ENCODE data around the gene TOX4. TPM values are rescaled to one million over a fixed set of nuclear protein-coding genes. Genes with fewer than 3 reads are reported as not detected.
"Not testable (repeated sequence)": the region's sequence is repeated elsewhere in the genome, so short reads cannot be mapped to it uniquely, and the experiment has no call there.

Gene TOX4
- total and polyA plus RNA-seq, 11 donors: 16.2 to 100 (median 86.9) TPM

DNA sequence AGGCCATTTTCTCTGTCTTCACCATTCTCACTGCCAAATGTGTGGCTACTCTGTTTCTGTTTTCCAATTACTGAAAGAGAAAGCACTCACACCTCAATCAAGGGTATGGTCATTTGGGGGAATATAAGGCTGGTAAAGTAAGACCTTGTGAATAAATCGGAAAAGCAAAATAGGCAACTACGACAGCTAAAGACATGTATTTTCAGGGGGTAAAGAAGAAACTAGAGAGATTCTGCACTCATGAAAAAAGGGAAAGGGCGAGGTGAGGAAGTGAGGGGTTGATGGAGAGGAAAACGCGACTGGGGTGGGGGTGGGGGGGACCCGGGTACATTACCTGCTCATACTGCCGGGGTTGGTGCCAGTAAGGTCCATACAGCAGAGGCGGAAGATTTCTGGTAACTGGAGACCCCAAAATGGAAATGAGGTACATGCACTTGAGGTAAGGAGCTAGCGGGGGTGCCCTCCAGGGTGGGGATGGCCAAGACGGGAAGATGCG, 40.4 kb upstream of the TOX4 start:
- TF ChIP-seq, protein P1, sequence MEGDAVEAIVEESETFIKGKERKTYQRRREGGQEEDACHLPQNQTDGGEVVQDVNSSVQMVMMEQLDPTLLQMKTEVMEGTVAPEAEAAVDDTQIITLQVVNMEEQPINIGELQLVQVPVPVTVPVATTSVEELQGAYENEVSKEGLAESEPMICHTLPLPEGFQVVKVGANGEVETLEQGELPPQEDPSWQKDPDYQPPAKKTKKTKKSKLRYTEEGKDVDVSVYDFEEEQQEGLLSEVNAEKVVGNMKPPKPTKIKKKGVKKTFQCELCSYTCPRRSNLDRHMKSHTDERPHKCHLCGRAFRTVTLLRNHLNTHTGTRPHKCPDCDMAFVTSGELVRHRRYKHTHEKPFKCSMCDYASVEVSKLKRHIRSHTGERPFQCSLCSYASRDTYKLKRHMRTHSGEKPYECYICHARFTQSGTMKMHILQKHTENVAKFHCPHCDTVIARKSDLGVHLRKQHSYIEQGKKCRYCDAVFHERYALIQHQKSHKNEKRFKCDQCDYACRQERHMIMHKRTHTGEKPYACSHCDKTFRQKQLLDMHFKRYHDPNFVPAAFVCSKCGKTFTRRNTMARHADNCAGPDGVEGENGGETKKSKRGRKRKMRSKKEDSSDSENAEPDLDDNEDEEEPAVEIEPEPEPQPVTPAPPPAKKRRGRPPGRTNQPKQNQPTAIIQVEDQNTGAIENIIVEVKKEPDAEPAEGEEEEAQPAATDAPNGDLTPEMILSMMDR (IDR thresholded peaks at IDR 0.05): no peak
- TF ChIP-seq POLR2A (IDR thresholded peaks at IDR 0.05): no peak
- WGBS, 4 donors: 0 to 3% (median 1%) methylated on average over 11 of the region's 11 CpGs
- intact Hi-C loops (cut with DNase I): loop anchor here in 7 of 10 donors (1.0 to 10.0 kb wide), 4 partner anchors 18 to 172 kb away; partner anchors contain the start of genes CHD8 (in 4 of the 7) and HNRNPC (in 1 of the 7)
- Histone ChIP-seq H3K27me3 (no peaks in the 10 kb centered on the region), H3K9me3 (no peaks in the 10 kb centered on the region), H3K4me1 (peaks cover 0 to 39% (median 23%) of the 10 kb centered on the region in 12 donors), H3K4me3 (peak overlapping the region; percentile 47 to 96 (median 86)), H3K27ac (peak overlapping the region; percentile 67 to 94 (median 89)), H3K36me3 (peaks cover 0 to 10% (median 2%) of the 10 kb centered on the region in 9 donors)
- ATAC-seq (peak in 1 of 4 donors; percentile 14), DNase-seq (no peak)

DNA sequence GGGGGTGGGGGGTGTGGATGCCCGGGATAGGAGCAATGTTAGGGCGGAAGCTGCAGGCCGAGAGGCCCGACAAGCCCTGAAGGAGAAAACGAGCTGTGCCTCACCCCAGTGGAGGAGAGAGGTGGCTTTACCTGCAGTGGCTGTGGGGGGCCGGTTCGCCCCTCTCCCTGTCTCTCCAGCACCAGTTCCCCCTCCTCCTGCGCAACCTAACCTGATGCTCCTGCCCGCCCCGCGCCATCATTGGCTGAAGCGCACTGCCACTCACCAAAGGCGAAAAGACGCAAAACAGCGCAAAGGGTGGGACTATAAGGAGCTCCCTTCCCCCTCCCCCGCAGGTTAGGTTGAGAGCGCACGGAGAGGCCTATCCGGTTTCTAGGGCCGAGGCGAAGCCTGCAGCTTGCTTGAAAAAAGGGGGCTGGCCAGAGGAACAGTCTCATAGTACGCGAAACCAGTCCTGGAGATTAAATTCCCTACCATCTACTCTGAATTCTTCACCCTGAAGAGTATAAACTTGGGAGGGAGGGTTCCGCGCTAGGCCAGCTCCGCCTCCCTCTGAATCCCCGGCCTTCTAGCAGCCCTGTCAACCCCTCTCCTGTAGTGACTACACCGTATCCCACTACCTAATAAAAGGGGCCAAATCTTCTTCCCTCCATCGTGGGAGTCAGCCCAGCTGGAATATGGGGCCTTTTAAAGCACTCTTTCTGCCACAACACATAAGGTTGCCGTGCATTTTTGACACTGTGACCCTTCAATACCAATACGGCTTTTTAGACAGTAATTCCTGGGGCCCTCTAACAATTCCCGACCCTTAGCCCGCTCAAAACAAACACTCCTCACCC, 39.7 kb upstream of the TOX4 start:
- TF ChIP-seq, protein P1 (IDR thresholded peaks at IDR 0.05): no peak
- peak in 1 of 2 donors; percentile 77 for TF ChIP-seq POLR2A (IDR thresholded peaks at IDR 0.05)
- Histone ChIP-seq H3K27ac (peak overlapping the region; percentile 83 to 95 (median 90)), H3K9me3 (no peaks in the 10 kb centered on the region), H3K4me1 (peaks cover 0 to 39% (median 23%) of the 10 kb centered on the region in 12 donors), H3K27me3 (no peaks in the 10 kb centered on the region), H3K4me3 (peak overlapping the region; percentile 47 to 96 (median 86)), H3K36me3 (peaks cover 0 to 7% (median 0%) of the 10 kb centered on the region in 9 donors)
- WGBS, 4 donors: 4 to 6% (median 5%) methylated on average over 28 to 33 of the region's 33 CpGs
- intact Hi-C loops (cut with DNase I): loop anchor here in 7 of 10 donors (1.0 to 10.0 kb wide), 4 partner anchors 18 to 172 kb away; partner anchors contain the start of genes CHD8 (in 4 of the 7) and HNRNPC (in 1 of the 7)
- ATAC-seq: peak; percentile 99 to 100 (median 100)
- DNase-seq: peak; percentile 99 to 100 (median 99)

DNA sequence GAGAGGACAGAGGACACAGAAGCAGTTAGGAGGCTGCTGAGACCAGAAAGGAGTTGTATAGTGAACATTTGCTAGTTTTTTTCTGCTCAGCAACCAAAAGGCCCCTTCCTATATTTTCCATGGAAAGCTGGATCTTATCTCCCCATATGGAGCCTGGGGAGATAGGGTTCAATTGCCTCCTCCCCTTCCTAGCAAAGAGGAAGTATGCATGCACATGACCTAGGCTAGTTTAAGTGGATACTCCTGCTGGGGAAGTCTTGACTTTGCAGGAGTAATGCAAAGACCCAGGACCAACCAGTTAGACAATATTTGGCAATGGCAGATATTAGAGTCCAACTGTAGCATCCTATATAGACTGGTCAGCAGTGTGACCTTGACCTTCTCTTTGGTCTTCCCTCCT, 36.1 kb upstream of the TOX4 start:
- no peak overlapping the region for H3K27ac ChIP-seq
- TF ChIP-seq POLR2A (IDR thresholded peaks at IDR 0.05): no peak
- TF ChIP-seq, protein P1 (IDR thresholded peaks at IDR 0.05): no peak
- intact Hi-C loops (cut with DNase I): loop anchor here in 1 of 10 donors (1.0 kb wide), 1 partner anchor 35 kb away; the partner anchor contains the start of gene RAB2B
- ATAC-seq (no peak), DNase-seq (no peak)
- H3K4me1 ChIP-seq: peaks cover 0 to 29% (median 13%) of the 10 kb centered on the region in 12 donors
- no peak overlapping the region for H3K4me3 ChIP-seq
- H3K9me3 ChIP-seq: no peaks in the 10 kb centered on the region
- H3K27me3 ChIP-seq: no peaks in the 10 kb centered on the region
- H3K36me3 ChIP-seq: no peaks in the 10 kb centered on the region

DNA sequence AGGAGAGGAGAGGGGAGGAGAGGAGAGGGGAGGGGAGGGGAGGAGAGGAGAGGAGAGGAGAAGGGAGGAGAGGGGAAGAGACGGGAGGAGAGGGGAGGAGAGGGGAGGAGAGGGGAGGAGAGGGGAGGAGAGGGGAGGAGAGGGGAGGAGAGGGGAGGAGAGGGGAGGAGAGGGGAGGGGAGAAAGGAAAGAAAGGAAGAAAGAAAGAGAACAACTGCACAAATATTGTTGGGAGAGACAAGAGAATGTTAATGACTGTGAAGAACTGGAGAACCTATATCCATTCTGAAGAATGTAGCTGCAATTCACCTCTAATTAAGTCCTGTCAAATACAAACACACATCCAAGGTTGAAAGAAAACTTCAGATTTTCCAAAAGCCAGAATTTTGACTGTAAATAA, 34.3 kb upstream of the TOX4 start:
- DNase-seq; H3K27ac ChIP-seq; H3K36me3 ChIP-seq; H3K27me3 ChIP-seq; intact Hi-C loops (cut with DNase I); ATAC-seq; H3K4me3 ChIP-seq; H3K9me3 ChIP-seq: not testable (repeated sequence)
- peaks cover 0 to 17% (median 4%) of the 10 kb centered on the region in 12 donors for H3K4me1 ChIP-seq
- WGBS, 4 donors: 60 to 83% (median 77%) methylated on average over 1 of the region's 1 CpG
